Mesothelial cell of epicardium (in vitro differentiated cells): ENCODE results near the gene C4orf54. TPM values are rescaled to one million over a fixed set of nuclear protein-coding genes. Genes with fewer than 3 reads are reported as not detected.

Experiments
- DNase-seq, 2 experiments: peaks; one replicate each; pipeline ENCODE4 v3.0.0; 2021; ENCODE audit warnings: low spot score in 2 of 2; ENCODE audit not compliant: unreplicated experiment in 2 of 2
- H3K27ac Mint-ChIP-seq: 2 replicates; pipeline ENCODE4 v1.8.0; 2021; ENCODE audit warnings: mixed read lengths
- H3K27me3 Mint-ChIP-seq: 2 replicates; pipeline ENCODE4 v1.8.0; 2021; ENCODE audit warnings: low read depth, mixed read lengths
- H3K36me3 Mint-ChIP-seq: 2 replicates; pipeline ENCODE4 v1.8.0; 2021; ENCODE audit warnings: mixed read lengths
- H3K4me1 Mint-ChIP-seq: 2 replicates; pipeline ENCODE4 v1.8.0; 2021; ENCODE audit warnings: mixed read lengths
- H3K4me3 Mint-ChIP-seq: 2 replicates; pipeline ENCODE4 v1.8.0; 2021; ENCODE audit warnings: mild to moderate bottlenecking, moderate library complexity, mixed read lengths
- H3K9me3 Mint-ChIP-seq: 2 replicates; pipeline ENCODE4 v1.8.0; 2021; ENCODE audit warnings: mixed read lengths
- CTCF ChIP-seq: fragments of 200-600 bp; sonication (generic); IDR thresholded peaks from one replicate; pipeline ENCODE4 v1.5.0; 2021; ENCODE audit warnings: antibody characterized with exemption; ENCODE audit not compliant: unreplicated experiment
- total RNA-seq: library from RNA; stranded (reverse); gene quantifications from 3 replicates; pipeline ENCODE4 v1.2.1, GENCODE V29; 2021

The C4orf54 gene
- total RNA-seq, 1 donor from 2014 or later = 0.04 TPM

GRCh38 chr4:99648321-99648720 lies 9.3 kb downstream of the C4orf54 start:
- no peak for DNase-seq
- Mint-ChIP-seq H3K27ac (no peak overlapping the region), H3K36me3 (no peaks in the 10 kb centered on the region), H3K4me3 (no peak overlapping the region), H3K4me1 (peaks cover 18% of the 10 kb centered on the region), H3K9me3 (no peaks in the 10 kb centered on the region), H3K27me3 (peaks cover 4% of the 10 kb centered on the region)
- no peak for TF ChIP-seq CTCF

DNA sequence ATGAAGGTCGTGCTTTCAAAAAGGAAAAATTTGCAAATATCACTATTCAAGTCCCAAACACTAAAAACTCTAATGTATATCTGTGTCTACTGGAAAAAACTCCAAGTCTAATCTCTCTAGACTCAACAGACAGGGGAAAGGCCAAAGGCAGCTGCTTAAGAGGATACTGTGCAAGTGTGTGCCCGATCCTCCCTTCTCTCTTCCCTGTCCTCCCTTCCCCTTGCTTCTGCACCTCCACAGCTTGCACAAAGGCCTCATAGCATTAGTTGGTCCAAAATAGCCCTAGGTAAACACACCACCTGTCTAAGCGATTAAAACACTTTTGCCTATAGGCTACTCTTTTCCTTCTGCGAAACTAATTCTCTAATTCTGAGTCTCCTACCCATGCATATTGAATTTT lies 10.6 kb downstream of the C4orf54 start:
- Mint-ChIP-seq H3K36me3 (no peaks in the 10 kb centered on the region), H3K4me1 (peaks cover 18% of the 10 kb centered on the region), H3K27me3 (peaks cover 4% of the 10 kb centered on the region), H3K27ac (no peak overlapping the region), H3K4me3 (no peak overlapping the region), H3K9me3 (no peaks in the 10 kb centered on the region)
- no peak for TF ChIP-seq CTCF
- no peak for DNase-seq

- no peak for DNase-seq
- Mint-ChIP-seq H3K4me1 (peaks cover 18% of the 10 kb centered on the region), H3K9me3 (no peaks in the 10 kb centered on the region), H3K27me3 (no peaks in the 10 kb centered on the region), H3K27ac (no peak overlapping the region), H3K4me3 (no peak overlapping the region), H3K36me3 (no peaks in the 10 kb centered on the region)
- TF ChIP-seq CTCF = no peak
Measured at GRCh38 chr4:99645638-99646037, 12.0 kb downstream of the C4orf54 start.

- Mint-ChIP-seq H3K27me3 (no peaks in the 10 kb centered on the region), H3K9me3 (no peaks in the 10 kb centered on the region), H3K27ac (no peak overlapping the region), H3K4me1 (peaks cover 18% of the 10 kb centered on the region), H3K4me3 (no peak overlapping the region), H3K36me3 (no peaks in the 10 kb centered on the region)
- no peak for DNase-seq
- TF ChIP-seq CTCF = no peak
Measured at GRCh38 chr4:99645036-99645435, 12.6 kb downstream of the C4orf54 start.

DNA sequence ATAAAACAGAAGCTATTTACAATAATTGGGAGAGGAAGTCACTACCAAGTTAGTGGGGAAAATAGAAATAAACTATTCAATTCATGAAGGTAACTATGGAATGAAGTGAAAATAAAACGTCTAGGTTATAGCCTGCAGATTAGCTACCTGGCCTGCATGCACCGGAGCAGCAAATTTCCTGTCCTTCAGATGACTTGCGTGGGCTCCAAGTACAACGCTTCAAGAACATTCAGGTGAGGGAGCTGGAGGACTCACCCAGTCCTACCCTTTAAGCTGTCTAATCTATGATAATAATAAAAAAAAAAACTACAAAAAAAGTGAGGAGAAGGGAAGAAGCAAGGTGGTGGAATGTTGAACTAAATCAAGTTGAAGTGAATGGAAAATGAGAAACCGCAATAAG lies 13.2 kb downstream of the C4orf54 start:
- no peaks in the 10 kb centered on the region for H3K36me3 Mint-ChIP-seq
- no peak for DNase-seq
- peaks cover 18% of the 10 kb centered on the region for H3K4me1 Mint-ChIP-seq
- no peak overlapping the region for H3K27ac Mint-ChIP-seq
- H3K9me3 Mint-ChIP-seq = no peaks in the 10 kb centered on the region
- no peak overlapping the region for H3K4me3 Mint-ChIP-seq
- no peak for TF ChIP-seq CTCF
- H3K27me3 Mint-ChIP-seq = no peaks in the 10 kb centered on the region
